Upper lobe of left lung (tissue), 4 donors: ENCODE measurements around the gene C17orf58.

Experiments
- EP300 ChIP-seq, 4 donors: sonication (generic); formaldehyde crosslinking; IDR thresholded peaks; one replicate each; pipeline ENCODE4 v1.5.1; 2017; ENCODE audit warnings: antibody characterized with exemption in 4 of 4, control low read depth in 2 of 4
- POLR2A ChIP-seq, 4 donors: fragments of 450-650 bp; IDR thresholded peaks; one replicate each; pipeline ENCODE4 v1.5.1; 2016 to 2017; ENCODE audit warnings: antibody characterized with exemption in 4 of 4, mild to moderate bottlenecking in 2 of 4
- POLR2AphosphoS5 ChIP-seq, 2 donors: sonication (generic); formaldehyde crosslinking; IDR thresholded peaks; one replicate each; pipeline ENCODE4 v1.5.1; 2017; ENCODE audit warnings: antibody characterized with exemption in 2 of 2
- TF ChIP-seq, protein P1 (sequence below), 6 experiments: fragments of 450-650 bp in 4 of 6; fragments of 200-600 bp in 2 of 6; sonication (generic) in 2 of 6; IDR thresholded peaks; one replicate each; pipeline ENCODE4 v1.5.1; 2016 to 2019; ENCODE audit warnings: antibody characterized with exemption in 6 of 6

DNA sequence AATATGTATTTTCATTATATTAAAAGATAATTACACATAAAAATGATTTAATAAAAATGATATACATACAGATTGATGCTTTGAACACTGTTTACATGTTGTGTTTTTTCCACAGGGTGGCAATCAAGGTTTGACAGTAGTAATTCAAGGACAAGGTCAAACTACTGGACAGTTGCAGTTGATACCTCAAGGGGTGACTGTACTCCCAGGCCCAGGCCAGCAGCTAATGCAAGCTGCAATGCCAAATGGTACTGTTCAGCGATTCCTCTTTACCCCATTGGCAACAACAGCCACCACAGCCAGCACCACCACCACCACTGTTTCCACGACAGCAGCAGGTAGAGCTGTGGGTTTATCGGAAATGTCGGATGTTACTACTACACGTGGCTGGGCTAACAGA is 52.2 kb downstream of the C17orf58 start:
- TF ChIP-seq EP300 (IDR thresholded peaks at IDR 0.05) (no peak), POLR2A (IDR thresholded peaks at IDR 0.05) (no peak), POLR2AphosphoS5 (IDR thresholded peaks at IDR 0.05) (no peak)
- TF ChIP-seq, protein P1, sequence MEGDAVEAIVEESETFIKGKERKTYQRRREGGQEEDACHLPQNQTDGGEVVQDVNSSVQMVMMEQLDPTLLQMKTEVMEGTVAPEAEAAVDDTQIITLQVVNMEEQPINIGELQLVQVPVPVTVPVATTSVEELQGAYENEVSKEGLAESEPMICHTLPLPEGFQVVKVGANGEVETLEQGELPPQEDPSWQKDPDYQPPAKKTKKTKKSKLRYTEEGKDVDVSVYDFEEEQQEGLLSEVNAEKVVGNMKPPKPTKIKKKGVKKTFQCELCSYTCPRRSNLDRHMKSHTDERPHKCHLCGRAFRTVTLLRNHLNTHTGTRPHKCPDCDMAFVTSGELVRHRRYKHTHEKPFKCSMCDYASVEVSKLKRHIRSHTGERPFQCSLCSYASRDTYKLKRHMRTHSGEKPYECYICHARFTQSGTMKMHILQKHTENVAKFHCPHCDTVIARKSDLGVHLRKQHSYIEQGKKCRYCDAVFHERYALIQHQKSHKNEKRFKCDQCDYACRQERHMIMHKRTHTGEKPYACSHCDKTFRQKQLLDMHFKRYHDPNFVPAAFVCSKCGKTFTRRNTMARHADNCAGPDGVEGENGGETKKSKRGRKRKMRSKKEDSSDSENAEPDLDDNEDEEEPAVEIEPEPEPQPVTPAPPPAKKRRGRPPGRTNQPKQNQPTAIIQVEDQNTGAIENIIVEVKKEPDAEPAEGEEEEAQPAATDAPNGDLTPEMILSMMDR (IDR thresholded peaks at IDR 0.05), result no peak
